ENCODE results near the gene ALK.

ALK gene

DNA sequence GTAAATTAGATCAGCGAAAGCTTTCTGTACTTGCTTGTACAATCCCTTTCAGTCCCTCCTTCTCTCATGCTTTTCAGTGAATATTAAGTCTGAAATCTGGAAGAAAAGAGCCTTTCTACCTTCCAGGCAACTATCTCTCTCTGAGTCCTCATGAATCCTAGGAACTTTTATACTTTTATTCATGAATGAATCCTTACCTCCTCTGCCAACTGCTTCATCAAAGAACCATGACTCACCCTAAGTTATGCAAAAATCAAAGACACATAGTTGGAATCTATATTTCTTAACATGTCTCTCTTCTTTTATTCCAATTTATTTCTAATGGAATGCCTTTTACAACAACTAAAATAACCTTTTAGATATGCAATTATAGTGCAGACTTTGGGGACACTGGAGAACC lies 412.0 kb downstream of the ALK start:
- DNase-seq (ENCODE audit: low read depth in 2 of 3, low spot score in 1 of 3): no peak

DNA sequence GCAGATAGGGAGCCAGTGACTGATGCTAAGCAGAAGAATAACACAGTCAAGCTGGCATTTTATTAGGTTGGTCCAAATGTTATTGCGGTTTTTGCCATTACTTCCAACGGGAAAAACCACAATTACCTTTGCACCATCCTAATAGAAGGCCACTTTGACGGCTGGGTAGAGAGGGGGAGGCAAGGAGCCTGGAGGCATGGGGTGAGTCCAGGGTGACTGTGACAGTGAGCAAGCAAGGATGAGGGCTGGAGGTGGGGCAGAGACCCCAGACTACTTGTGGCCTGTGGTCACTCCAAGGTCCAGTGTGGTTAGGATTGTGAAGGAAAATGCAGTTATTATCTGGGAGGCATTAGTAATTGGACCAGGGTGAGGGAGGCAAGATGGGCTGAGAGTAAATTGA lies 416.6 kb downstream of the ALK start:
- DNase-seq (ENCODE audit: low read depth in 2 of 3, low spot score in 1 of 3): no peak

DNA sequence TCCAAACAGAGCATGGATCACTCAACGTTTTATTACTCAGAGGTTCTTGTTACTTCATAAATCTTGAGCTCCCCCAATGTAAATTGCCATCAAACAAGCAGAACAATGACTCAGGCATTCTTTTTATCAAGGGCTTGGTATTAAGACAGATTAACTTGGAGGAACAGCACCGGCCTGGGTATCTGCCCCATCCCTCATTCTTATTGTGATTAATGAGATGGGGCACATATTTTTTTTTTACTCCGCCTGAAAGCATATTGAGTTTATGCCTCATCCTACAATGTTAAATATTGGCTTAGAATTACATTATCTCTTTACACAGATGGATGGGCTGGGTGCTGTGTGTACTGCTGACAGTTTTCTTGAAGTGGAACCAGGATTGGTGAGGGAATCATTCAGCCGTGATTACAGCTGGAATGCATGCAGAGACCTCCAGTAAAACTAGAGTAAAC lies 418.9 kb downstream of the ALK start:
- DNase-seq (ENCODE audit: low read depth in 2 of 3, low spot score in 1 of 3): no peak

DNA sequence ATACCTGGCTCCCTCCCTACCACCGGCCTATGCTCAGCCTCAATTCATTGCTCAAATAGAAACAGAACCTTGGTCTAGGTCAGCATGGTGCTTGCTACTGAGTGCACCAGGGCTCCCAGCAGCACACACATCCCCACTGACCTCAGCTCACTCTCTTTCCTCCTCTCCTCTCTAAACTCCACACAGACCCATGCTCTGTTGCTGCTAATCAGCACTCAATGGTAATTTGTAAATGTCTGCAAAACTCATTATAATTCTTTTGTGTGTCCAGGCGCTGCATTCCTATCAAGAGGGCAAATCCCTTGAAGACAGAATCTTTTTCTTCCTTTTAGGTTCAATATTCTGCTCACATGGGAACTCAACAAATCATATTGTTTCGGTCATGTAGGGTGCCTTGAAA lies 424.0 kb downstream of the ALK start:
- DNase-seq (ENCODE audit: low read depth in 2 of 3, low spot score in 1 of 3): no peak

DNA sequence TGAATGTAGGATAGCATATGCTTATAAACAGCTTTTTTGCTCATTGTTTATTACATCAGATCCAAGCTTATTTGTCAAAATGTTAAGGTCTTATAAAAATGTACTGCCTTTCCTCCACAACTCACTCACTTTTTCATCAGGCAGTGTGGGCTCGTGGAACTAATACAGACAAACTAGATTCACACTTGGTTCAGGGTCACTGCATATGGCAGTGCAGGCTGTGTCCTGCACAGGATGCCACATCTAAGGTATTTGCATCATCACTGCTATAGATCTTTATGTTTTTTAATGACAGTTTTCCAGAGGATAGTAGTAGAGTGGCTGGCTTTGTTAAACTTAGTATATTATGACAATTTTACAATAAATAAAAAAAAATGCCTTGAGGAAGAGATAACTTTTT lies 425.2 kb downstream of the ALK start:
- DNase-seq (ENCODE audit: low read depth in 2 of 3, low spot score in 1 of 3): no peak

DNA sequence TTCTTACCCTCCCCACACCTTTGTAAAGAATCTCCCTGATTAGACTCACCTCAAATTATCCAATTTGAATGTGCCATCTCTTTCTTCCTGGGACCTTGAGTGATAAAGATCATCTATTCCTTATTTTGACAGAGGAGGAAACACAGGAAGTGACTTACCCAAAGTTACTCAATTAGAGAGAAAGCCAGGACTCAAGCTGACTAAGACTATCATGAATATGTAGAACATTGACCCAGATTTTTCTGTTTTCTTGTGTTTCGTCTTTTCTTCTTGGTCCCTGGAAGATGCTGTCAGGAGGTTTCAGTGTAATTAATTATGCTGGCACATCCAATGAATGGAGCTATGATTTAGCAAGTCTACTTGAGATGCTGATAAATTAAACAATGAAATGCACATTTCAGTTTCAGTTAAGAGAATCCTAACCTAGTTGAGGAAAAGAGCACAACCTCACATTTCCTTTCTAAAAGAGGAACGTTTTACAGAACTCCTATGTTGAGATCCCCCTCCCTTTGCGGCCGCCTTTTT lies 425.8 kb downstream of the ALK start:
- DNase-seq (ENCODE audit: low read depth in 2 of 3, low spot score in 1 of 3): no peak

DNA sequence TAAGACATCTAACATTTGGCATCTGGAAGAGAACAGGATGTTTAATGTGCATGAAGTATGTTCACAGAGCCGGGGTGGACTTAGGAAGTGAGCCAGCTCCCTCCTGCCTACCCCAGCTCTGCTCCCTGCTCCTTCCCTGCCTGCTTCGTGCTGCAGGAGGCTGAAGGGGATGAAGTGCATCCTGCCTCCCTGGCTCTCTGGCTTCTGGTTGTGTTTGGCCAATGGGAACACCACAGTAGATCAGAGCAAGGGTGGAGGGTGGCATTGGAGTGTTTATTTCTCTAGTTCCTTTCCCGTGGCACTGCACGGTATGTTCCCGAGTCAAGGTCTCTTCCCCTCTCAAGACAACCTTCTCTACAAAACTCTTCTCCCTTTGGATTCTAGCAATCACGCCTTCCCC lies 426.3 kb downstream of the ALK start:
- no peak for DNase-seq (ENCODE audit: low read depth in 2 of 3, low spot score in 1 of 3)

DNA sequence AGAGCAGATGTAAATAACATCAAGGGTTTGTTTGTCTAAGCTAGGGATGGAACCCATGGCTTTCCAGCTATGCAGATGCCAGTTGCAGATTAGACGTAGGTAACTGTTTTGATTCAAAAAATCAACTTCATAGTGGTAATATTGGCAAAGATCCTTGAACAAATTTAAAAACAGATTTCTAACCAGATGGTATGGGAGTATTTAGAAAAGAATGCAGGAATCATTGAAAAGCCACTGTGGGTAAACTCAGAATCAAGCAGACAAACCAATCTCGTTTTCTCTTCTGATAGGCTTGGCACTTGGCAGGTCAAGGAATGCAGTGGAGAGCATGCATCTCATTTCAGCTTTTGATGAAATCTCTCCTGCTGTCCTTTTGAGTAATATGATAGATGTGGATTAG lies 428.7 kb downstream of the ALK start:
- no peak for DNase-seq (ENCODE audit: low read depth in 2 of 3, low spot score in 1 of 3)

DNA sequence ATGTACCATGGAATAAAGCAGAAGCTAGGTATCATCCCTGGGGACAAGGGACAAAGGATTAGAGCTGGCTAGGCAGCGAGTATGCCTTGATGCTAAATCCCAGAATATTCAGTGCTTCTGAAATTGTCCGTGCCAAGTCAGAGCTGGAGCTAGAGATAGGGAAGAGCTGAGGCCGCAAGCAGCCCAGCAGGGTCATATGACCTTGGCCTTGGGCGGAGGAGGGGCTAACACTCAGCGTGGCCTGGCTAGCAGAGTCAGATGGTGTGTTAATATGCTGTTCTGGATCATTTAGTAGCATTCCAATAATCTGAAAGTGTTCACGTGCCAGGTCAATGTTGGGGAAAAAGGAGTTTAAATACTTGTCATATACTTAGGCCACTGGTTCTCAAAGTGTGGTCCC lies 431.3 kb downstream of the ALK start:
- no peak for DNase-seq (ENCODE audit: low read depth in 2 of 3, low spot score in 1 of 3)

DNA sequence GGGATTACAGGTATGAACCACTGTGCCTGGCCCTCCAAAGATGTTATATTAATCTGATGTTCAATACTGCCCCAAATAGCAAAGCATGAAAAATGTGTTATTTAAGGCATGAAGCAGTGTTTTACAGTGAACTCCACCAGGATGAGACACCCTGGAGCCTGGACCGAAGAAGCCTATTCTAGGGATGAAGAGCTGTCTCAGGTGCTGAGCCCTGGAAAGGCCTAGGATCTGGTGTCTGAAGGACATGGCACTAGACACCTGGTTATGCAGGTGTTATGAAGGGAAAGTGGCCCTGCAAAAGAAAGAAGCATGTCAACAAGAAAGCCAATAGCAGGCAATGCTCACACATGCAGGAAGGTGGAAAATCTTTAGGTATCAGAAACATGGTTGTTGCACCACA lies 431.8 kb downstream of the ALK start:
- DNase-seq (ENCODE audit: low read depth in 2 of 3, low spot score in 1 of 3): no peak

DNA sequence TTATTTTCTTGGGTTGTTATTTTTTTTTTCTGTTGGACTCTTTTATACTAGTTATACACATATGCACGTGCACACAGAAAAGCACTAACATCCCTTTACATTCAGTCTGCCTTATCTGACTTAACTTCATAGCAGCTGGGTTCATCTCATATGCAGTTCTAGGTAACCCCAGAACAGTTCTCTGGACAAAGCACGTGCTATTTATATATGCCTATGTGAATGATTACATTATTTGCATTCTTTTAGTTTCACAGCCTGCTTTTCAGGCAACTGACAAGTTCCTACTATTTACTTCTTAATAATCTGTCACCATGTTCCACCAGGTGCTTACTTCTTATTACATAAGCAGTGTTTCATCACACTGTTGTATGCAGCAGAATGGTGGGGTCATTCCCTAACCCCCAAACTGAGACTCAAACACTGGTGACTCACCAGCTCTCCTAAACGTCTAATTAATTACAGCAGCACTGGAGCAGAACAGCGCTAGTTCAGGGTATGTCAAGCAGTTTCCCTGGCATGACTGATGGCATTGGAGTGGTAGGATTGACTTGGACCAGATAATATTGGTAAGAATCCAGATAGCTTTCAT lies 433.3 kb downstream of the ALK start:
- DNase-seq (ENCODE audit: low read depth in 2 of 3, low spot score in 1 of 3): no peak

DNA sequence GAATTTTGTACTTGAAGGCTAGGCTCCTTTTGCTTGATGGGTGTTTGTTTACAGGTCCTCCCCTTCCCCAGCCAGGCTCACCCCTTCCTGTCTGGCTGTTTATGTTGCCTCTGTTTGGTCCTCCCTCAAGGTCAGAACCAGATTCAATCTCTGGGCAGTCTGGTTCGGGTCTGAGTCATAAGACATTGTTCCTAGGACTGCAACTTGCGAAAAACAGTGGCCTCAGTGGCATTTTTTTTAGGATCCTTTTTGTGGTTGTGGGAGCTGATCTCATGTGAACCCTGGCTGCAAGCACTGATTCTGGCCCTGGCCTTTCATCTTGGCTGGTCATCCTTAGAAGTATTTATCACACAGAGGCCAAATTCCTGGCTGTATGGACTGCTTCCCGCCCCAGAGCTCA lies 435.8 kb downstream of the ALK start:
- DNase-seq (ENCODE audit: low read depth in 2 of 3, low spot score in 1 of 3): no peak

DNA sequence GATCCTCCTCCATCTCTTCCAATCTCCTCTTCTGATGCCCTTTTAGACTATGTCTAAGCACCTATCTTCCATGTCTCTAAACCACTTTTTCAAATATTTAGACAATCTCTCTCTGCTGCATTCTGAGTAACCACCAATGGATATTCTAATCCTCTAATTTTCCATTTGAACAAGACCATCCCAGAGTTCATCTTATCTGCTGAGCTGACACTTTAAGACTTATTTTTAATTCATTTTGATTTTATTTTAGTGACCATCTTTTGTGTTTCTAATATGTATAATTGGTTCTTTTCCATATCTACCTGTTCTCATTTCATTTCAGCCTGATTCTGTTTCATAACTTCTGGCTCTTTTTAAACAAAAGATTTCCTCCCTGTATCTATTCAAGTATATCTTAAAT lies 436.3 kb downstream of the ALK start:
- no peak for DNase-seq (ENCODE audit: low read depth in 2 of 3, low spot score in 1 of 3)

DNA sequence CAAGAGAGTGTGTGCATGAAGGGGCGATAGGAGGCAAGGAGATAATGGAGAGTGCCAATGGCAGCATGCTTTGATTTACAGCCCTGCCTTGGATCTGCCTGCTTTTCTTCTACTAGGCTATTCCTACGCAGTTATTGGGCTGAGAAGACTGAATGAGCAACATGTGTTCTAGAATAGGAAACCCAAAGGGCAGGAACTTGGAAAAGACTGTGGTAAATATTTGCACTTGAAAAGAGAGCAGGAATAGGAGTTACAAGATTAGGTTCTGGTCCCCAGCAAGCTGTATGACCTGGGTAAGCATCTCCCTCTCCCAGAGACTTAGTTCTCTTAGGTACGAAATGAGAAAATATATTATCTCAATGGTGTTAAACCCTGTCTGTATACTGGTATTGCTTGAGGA lies 438.5 kb downstream of the ALK start:
- DNase-seq (ENCODE audit: low read depth in 2 of 3, low spot score in 1 of 3): no peak

DNA sequence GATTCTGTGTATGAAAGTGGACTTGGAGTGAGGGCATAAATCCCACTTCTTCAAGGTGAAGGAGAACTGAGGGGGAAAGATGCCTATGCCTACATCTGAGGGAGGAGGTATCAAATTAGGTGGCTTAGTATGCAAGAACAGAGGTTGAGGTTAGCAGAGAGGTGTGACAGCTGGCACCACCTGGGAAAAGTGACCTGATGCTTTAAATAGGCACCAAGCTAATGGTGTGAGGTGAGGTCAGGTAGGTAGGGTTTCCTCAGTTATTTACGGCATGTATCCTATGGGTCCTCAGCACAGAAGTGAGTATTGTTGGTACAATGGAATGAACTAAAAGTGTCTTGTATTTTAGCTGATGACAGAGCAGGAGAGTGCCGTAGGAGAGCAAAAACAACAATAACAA lies 439.0 kb downstream of the ALK start:
- no peak for DNase-seq (ENCODE audit: low read depth in 2 of 3, low spot score in 1 of 3)

DNA sequence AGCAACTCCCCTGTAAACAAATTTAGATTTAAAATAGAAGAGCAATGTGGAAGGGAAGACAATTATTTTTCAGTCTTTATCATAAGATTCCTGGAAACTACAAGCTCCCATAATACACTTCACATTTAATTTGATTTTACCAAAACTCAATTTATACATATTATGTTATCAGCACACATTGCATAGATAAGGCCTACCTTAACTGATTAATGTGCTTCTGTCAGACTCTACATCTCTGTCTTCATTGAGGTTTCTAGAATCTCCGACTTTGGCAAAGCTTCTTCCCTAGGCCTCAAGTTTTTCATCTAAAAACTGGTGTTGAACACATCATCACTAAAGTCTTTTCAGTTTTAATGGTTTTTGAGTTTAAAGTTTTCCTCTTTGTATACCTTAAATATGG lies 440.1 kb downstream of the ALK start:
- no peak for DNase-seq (ENCODE audit: low read depth in 2 of 3, low spot score in 1 of 3)

DNA sequence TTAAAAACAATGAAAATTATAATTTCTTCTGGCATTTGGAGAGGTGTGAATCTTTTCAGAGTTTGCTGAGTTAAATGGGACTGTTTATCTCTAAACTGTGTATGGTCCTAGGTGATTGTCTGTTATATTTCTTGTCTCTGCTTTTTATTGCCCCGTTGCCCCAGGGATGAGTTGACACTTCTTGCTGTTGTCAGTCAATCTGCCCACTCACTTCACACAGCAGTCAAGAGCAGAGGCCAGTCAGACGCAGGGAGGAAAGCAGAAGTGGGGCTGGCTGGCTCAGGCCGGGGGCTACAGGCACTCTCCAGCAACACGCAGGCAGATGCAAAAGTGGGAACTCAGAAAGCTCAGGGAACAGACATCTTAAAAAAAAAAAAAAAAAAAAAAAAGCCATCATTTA lies 441.0 kb downstream of the ALK start:
- DNase-seq (ENCODE audit: low read depth in 2 of 3, low spot score in 1 of 3): no peak

DNA sequence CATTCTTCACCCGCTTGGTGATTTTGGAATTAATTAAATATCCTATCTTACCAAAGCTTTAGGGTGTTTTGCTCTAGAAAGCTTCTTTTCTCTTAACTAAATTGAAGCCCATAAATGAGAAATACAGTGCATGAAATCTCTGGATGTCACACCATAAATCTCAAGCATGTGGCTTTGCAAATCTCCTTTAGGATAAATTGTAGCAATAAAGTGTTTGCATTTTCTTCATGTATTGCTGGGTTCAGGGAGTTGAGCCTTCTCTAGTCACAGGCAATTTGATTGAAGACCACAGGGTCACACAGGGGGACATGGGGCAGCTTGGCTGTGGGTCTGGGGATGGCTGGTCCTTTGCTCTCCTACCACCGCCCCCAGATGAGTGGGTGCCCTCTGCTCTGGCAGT lies 442.0 kb downstream of the ALK start:
- DNase-seq (ENCODE audit: low read depth in 2 of 3, low spot score in 1 of 3): no peak

DNA sequence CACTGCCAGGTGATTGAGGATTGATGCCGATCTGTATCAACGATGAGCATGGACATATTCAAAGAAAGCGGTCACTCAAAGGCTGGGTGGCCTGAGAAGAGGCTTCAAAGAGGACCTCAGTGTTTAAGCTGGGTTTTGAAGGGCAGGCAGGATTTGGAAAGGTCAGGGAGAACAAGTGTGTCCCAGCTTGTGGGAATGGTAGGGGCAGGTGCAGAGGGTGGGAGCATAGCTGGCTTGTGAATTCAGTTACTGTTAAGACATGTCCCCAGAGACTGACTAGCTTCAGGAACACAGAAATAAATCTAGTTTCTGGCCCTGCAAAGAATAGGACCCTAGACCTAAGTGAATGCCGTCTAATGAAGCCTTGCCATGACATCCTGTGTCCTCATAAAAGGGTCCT lies 442.7 kb downstream of the ALK start:
- no peak for DNase-seq (ENCODE audit: low read depth in 2 of 3, low spot score in 1 of 3)

DNA sequence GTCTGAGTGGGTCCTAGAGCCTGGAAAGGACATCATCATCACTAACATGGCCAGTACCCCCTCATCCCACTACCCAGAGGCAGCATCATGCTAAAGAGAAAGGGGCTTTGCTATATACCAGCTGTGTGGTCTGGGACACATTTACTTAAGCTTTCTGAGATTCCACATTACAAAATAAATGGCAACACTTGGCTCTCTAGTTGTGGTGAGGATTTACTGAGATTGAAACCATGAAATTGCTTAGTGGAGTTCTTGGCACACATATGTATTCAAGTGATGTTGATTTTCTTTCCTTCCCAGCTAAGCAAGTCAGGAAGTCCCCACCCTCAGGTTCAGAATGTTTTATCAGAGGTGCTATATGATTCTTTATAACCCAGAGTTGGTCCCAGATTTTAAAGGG lies 444.2 kb downstream of the ALK start:
- DNase-seq (ENCODE audit: low read depth in 2 of 3, low spot score in 1 of 3): no peak

DNA sequence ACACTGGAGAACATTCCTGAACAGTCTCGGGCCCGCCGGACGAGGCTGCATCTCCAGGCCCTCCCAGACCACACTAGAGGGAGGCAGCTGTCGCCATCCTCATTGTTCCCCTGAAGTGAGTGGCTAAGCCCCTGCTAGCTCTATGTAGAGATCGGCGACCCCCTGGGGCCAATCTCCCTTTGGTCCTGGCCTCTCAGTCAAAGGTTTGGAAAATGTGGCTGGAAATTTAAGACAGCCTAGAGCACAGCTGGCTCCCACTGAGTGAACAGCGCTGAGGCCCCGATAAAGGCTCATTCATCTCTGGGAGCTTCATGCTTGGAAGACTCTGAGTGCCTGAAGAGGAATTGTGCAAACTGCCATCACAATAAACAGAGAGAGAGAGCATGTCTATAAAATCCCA lies 445.9 kb downstream of the ALK start:
- no peak for DNase-seq (ENCODE audit: low read depth in 2 of 3, low spot score in 1 of 3)

DNA sequence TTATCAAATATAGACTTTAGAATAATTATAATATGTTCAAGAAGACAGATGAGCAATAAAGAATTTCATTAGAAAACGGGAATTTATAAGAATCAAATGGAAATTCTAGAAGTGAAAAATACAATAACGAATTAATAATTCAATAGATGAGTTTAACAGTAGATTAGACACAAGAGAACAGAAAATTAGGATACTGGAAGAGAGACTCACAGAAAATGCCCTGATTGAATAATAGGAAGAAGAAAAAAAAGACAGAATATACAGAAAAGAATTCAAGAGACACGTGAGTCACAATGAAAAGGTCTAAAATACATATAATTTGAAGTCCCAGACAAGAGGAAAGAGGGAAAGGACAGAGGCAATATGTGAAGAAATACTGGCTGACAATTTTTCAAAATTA lies 451.4 kb downstream of the ALK start:
- DNase-seq (ENCODE audit: low read depth in 2 of 3, low spot score in 1 of 3): no peak

DNA sequence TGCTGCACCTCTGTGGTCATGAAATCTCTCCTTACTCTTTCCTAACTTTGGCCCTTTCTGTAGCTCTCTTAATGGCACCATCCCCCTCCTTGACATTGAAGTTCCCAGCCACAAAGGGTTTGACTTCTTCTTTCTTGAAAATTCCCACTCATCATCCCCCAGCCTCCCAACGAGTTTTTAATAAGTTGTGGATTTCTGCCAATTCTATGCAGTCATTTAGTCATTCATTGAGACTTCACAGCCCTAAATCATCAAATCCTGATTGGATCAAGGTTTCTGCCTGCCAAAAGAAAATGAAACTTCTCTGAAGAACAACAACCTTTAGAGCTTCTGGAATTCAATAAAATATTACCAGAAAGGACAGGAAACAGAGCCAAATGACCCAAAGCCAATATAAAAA lies 451.9 kb downstream of the ALK start:
- no peak for DNase-seq (ENCODE audit: low read depth in 2 of 3, low spot score in 1 of 3)

All from stimulated activated CD4-positive, alpha-beta T cell treated with anti-CD3 and anti-CD28 coated beads, Interleukin-12 subunit alpha, Interleukin-12 subunit beta, amount 100 ng/mL, for 48 hours (primary cell).